Endothelial cell of umbilical vein (primary cell): ENCODE measurements around the gene CCDC182.

ENCODE experiments used
- CTCF ChIP-seq, 2 donors: IDR thresholded peaks; 1 replicate in 1 of 2; 2 replicates in 1 of 2; pipeline ENCODE4 v1.5.1; 2011; ENCODE audit warnings: low read length in 2 of 2, mild to moderate bottlenecking in 2 of 2, moderate library complexity in 2 of 2, control low read depth in 1 of 2, inconsistent platforms in 1 of 2, low read depth in 1 of 2; ENCODE audit not compliant: insufficient read depth in 1 of 2; ENCODE audit errors: extremely low read depth in 1 of 2
- EZH2 ChIP-seq: IDR thresholded peaks from 2 replicates; pipeline ENCODE4 v1.6.1; 2012; ENCODE audit warnings: borderline replicate concordance, low read depth, mild to moderate bottlenecking, moderate library complexity, low read length, inconsistent platforms; ENCODE audit not compliant: severe bottlenecking
- FOS ChIP-seq: IDR thresholded peaks from 2 replicates; pipeline ENCODE4 v1.6.1; 2011; ENCODE audit warnings: mild to moderate bottlenecking, low read length, moderate library complexity, borderline replicate concordance; ENCODE audit not compliant: insufficient read depth
- GATA2 ChIP-seq: IDR thresholded peaks from 2 replicates; pipeline ENCODE4 v1.7.0; 2011; ENCODE audit warnings: low read depth, mild to moderate bottlenecking, moderate library complexity, mixed read lengths, low read length; ENCODE audit not compliant: insufficient read length, insufficient read depth
- MYC ChIP-seq: IDR thresholded peaks from one replicate; pipeline ENCODE4 v1.6.1; 2011; ENCODE audit warnings: mild to moderate bottlenecking, low read depth, low read length
- POLR2A ChIP-seq: IDR thresholded peaks from 2 replicates; pipeline ENCODE4 v1.6.1; 2012; ENCODE audit warnings: low read depth, mild to moderate bottlenecking, control low read depth, low read length
- POLR2AphosphoS5 ChIP-seq: IDR thresholded peaks from 2 replicates; pipeline ENCODE4 v1.6.1; 2012; ENCODE audit warnings: low read depth, mild to moderate bottlenecking, control low read depth, low read length, moderate library complexity; ENCODE audit not compliant: insufficient read depth

- TF ChIP-seq CTCF (IDR thresholded peaks at IDR 0.05; ENCODE audit: extremely low read depth in 1 of 2, insufficient read depth in 1 of 2, low read depth in 1 of 2, low read length in 2 of 2) (no peak), POLR2A (no peak), MYC (no peak), EZH2 (no peak), POLR2AphosphoS5 (no peak), GATA2 (no peak), FOS (no peak)
Observed at GRCh38 chr17:57714665-57715180, 30.4 kb downstream of the CCDC182 start.
